Uterus (tissue), 4 donors: ENCODE results near the gene POLR3K. TPM values are rescaled to one million over a fixed set of nuclear protein-coding genes. Genes with fewer than 3 reads are reported as not detected.

Experiments used
- DNase-seq, 2 donors: peaks; one replicate each; pipeline ENCODE4 v3.0.0-alpha.2; 2019 to 2020
- H3K27ac ChIP-seq, 2 donors: fragments of 200-600 bp; sonication (generic); 1 replicate in 1 of 2; 2 replicates in 1 of 2; pipeline ENCODE4 v1.5.1; 2016 to 2018
- H3K27me3 ChIP-seq, 2 donors: fragments of 200-600 bp; sonication (generic); one replicate each; pipeline ENCODE4 v1.5.1; 2018 to 2019; ENCODE audit warnings: control low read depth in 1 of 2
- H3K36me3 ChIP-seq, 2 donors: fragments of 200-600 bp; sonication (generic); one replicate each; pipeline ENCODE4 v1.5.1; 2019; ENCODE audit warnings: control low read depth in 1 of 2
- H3K4me1 ChIP-seq, 2 donors: fragments of 200-600 bp; sonication (generic); one replicate each; pipeline ENCODE4 v1.5.1; 2018 to 2019; ENCODE audit warnings: control low read depth in 1 of 2
- H3K4me3 ChIP-seq, 2 donors: fragments of 200-600 bp; sonication (generic); 1 replicate in 1 of 2; 2 replicates in 1 of 2; pipeline ENCODE4 v1.5.1; 2018 to 2019; ENCODE audit warnings: mild to moderate bottlenecking in 1 of 2
- H3K9me3 ChIP-seq, 2 donors: fragments of 200-600 bp; sonication (generic); one replicate each; pipeline ENCODE4 v1.5.1; 2019; ENCODE audit warnings: control low read depth in 1 of 2
- CTCF ChIP-seq, 4 experiments: fragments of 200-600 bp in 2 of 4; fragments of 450-650 bp in 2 of 4; sonication (generic) in 2 of 4; IDR thresholded peaks; one replicate each; pipeline ENCODE4 v1.5.1; 2016 to 2019; ENCODE audit warnings: antibody characterized with exemption in 4 of 4, mild to moderate bottlenecking in 2 of 4, moderate library complexity in 1 of 4
- POLR2A ChIP-seq, 2 donors: fragments of 450-650 bp; IDR thresholded peaks; one replicate each; pipeline ENCODE4 v1.6.1; 2016; ENCODE audit warnings: antibody characterized with exemption in 2 of 2, mild to moderate bottlenecking in 1 of 2, moderate library complexity in 1 of 2
- intact Hi-C: fragments of 100-400 bp; cut with DNase I; formaldehyde crosslinking; loops from one replicate; pipeline ENCODE4 v1.15.1; 2023; ENCODE audit warnings: low total_unique reads
- total RNA-seq, 4 donors: library from RNA; depleted of rRNA in 3 of 4; stranded (reverse); fragments of >200 nt in 3 of 4; gene quantifications; one replicate each; pipeline versions ENCODE4 v1.1.0 to v1.2.4, GENCODE V29; 2014 to 2023
- donor health status: DM: yes; HTN: yes; CAD: no.

POLR3K gene
- total RNA-seq, 4 donors from 2014 or later: 0.51 to 12.3 (median 4.0) TPM

- no peak for DNase-seq
- TF ChIP-seq CTCF (IDR thresholded peaks at IDR 0.05) (no peak), POLR2A (IDR thresholded peaks at IDR 0.05) (no peak)
- no peaks in the 10 kb centered on the region for H3K36me3 ChIP-seq
- H3K27me3 ChIP-seq: no peaks in the 10 kb centered on the region
- H3K4me1 ChIP-seq: peaks cover 0 to 12% of the 10 kb centered on the region in 2 donors
- no peak overlapping the region for H3K27ac ChIP-seq
- no peak overlapping the region for H3K4me3 ChIP-seq
- no peaks in the 10 kb centered on the region for H3K9me3 ChIP-seq
- intact Hi-C loops: loop anchor here (2.0 kb wide), 1 partner anchor 33 kb away; no protein-coding TSS in a partner anchor
Measured at GRCh38 chr16:63998-64913, 10.8 kb upstream of the POLR3K start.

- Histone ChIP-seq H3K27me3 (no peaks in the 10 kb centered on the region), H3K4me1 (peaks cover 0 to 6% of the 10 kb centered on the region in 2 donors), H3K4me3 (no peak overlapping the region), H3K27ac (no peak overlapping the region), H3K36me3 (no peaks in the 10 kb centered on the region), H3K9me3 (no peaks in the 10 kb centered on the region)
- DNase-seq: no peak
- TF ChIP-seq POLR2A (IDR thresholded peaks at IDR 0.05): no peak
- intact Hi-C loops: no loop called here
Measured at GRCh38 chr16:63466-63865, 10.1 kb upstream of the POLR3K start.

- TF ChIP-seq POLR2A (IDR thresholded peaks at IDR 0.05) (no peak), CTCF (IDR thresholded peaks at IDR 0.05) (no peak)
- intact Hi-C loops: no loop called here
- Histone ChIP-seq H3K27ac (no peak overlapping the region), H3K27me3 (no peaks in the 10 kb centered on the region), H3K4me1 (peaks cover 0 to 3% of the 10 kb centered on the region in 2 donors), H3K4me3 (no peak overlapping the region), H3K36me3 (no peaks in the 10 kb centered on the region), H3K9me3 (no peaks in the 10 kb centered on the region)
- no peak for DNase-seq
Measured at GRCh38 chr16:62968-63391, 9.6 kb upstream of the POLR3K start.

GRCh38 chr16:62283-62967, 9.0 kb upstream of the POLR3K start:
- intact Hi-C loops: no loop called here
- no peak for TF ChIP-seq CTCF (IDR thresholded peaks at IDR 0.05)
- no peak overlapping the region for H3K4me3 ChIP-seq
- H3K27me3 ChIP-seq: no peaks in the 10 kb centered on the region
- no peaks in the 10 kb centered on the region for H3K9me3 ChIP-seq
- H3K4me1 ChIP-seq: no peaks in the 10 kb centered on the region
- no peak for DNase-seq
- H3K27ac ChIP-seq: no peak overlapping the region
- no peaks in the 10 kb centered on the region for H3K36me3 ChIP-seq

GRCh38 chr16:61879-62281, 8.5 kb upstream of the POLR3K start:
- H3K27me3 ChIP-seq: no peaks in the 10 kb centered on the region
- intact Hi-C loops: no loop called here
- TF ChIP-seq CTCF (IDR thresholded peaks at IDR 0.05): no peak
- TF ChIP-seq POLR2A (IDR thresholded peaks at IDR 0.05): no peak
- no peaks in the 10 kb centered on the region for H3K36me3 ChIP-seq
- no peak for DNase-seq
- H3K4me1 ChIP-seq: no peaks in the 10 kb centered on the region
- no peak overlapping the region for H3K27ac ChIP-seq
- H3K4me3 ChIP-seq: no peak overlapping the region
- H3K9me3 ChIP-seq: no peaks in the 10 kb centered on the region
